HepG2 (cell line): Measurements from ENCODE around the gene GRID1.

Source experiments
- FOXP4 ChIP-seq: sonication (generic); formaldehyde crosslinking; IDR thresholded peaks from 2 replicates; pipeline ENCODE4 v1.4.0; 2020; ENCODE audit warnings: missing genetic modification reagents
- HOXA7 ChIP-seq: sonication (generic); formaldehyde crosslinking; IDR thresholded peaks from 2 replicates; pipeline ENCODE4 v1.8.1; 2022; ENCODE audit warnings: mild to moderate bottlenecking, missing genetic modification reagents, moderate library complexity
- KLF6 ChIP-seq: IDR thresholded peaks from 2 replicates; pipeline ENCODE4 v1.8.0; 2016; ENCODE audit warnings: missing biosample characterization, missing genetic modification reagents
- PHB2 ChIP-seq: fragments of 450-650 bp; IDR thresholded peaks from 2 replicates; pipeline ENCODE4 v1.6.1; 2018; ENCODE audit not compliant: partially characterized antibody
- REXO4 ChIP-seq: sonication (generic); formaldehyde crosslinking; IDR thresholded peaks from 2 replicates; pipeline ENCODE4 v1.8.0; 2022; ENCODE audit warnings: missing genetic modification reagents, mild to moderate bottlenecking, borderline replicate concordance
- RFX5 ChIP-seq: IDR thresholded peaks from 2 replicates; pipeline ENCODE4 v1.6.1; 2011; ENCODE audit warnings: low read depth, low read length, improper control_type of control experiment
- SMC3 ChIP-seq: IDR thresholded peaks from 2 replicates; pipeline ENCODE4 v1.6.1; 2011; ENCODE audit warnings: low read length, improper control_type of control experiment
- SOX13 ChIP-seq, 3 experiments: fragments of 450-650 bp in 1 of 3; sonication (generic) in 1 of 3; formaldehyde crosslinking in 1 of 3; IDR thresholded peaks in 2 of 3; conservative IDR thresholded peaks in 1 of 3; 2 replicates each; pipeline versions ENCODE4 v1.5.0 to v1.6.1; 2016 to 2020; ENCODE audit warnings: antibody characterized with exemption in 1 of 3, mild to moderate bottlenecking in 1 of 3, missing compliant biosample characterization in 1 of 3, missing genetic modification reagents in 1 of 3, moderate library complexity in 1 of 3
- TAF1 ChIP-seq: sonication (generic); formaldehyde crosslinking; IDR thresholded peaks from 2 replicates; pipeline ENCODE4 v1.4.0; 2020; ENCODE audit warnings: missing genetic modification reagents
- TCF7L2 ChIP-seq: IDR thresholded peaks from 2 replicates; pipeline ENCODE4 v1.6.1; 2011; ENCODE audit warnings: mild to moderate bottlenecking, low read depth, low read length, moderate library complexity
- USF2 ChIP-seq, 2 experiments: sonication (generic) in 1 of 2; formaldehyde crosslinking in 1 of 2; IDR thresholded peaks; 2 replicates each; pipeline versions ENCODE4 v1.5.1 to v1.6.1; 2011 to 2020; ENCODE audit warnings: borderline replicate concordance in 1 of 2, low read depth in 1 of 2, low read length in 1 of 2, mild to moderate bottlenecking in 1 of 2, missing genetic modification reagents in 1 of 2, moderate library complexity in 1 of 2
- ZNF652 ChIP-seq: IDR thresholded peaks from 2 replicates; pipeline ENCODE4 v1.6.1; 2016; ENCODE audit warnings: low read depth, borderline replicate concordance

- TF ChIP-seq TAF1 (CRISPR knock-in tag) (no peak), FOXP4 (no peak), RFX5 (no peak), PHB2 (no peak), USF2 (IDR thresholded peaks at IDR 0.05; ENCODE audit: low read depth, low read length) (no peak), USF2 (CRISPR knock-in tag; IDR thresholded peaks at IDR 0.05; ENCODE audit: borderline replicate concordance) (no peak), SMC3 (no peak), HOXA7 (no peak), ZNF652 (CRISPR knock-in tag) (no peak), TCF7L2 (no peak), KLF6 (no peak), REXO4 (CRISPR knock-in tag) (no peak), SOX13 (IDR thresholded peaks at IDR 0.05) (no peak), SOX13 (CRISPR knock-in tag; conservative IDR thresholded peaks at IDR 0.05 in 1 of 2, IDR thresholded peaks at IDR 0.05 in 1 of 2) (no peak)
These were observed 46.6 kb upstream of the GRID1 start for GRCh38 chr10:86413046-86413728.
